Measurements from ENCODE around the gene JMJD8. TPM values are rescaled to one million over a fixed set of nuclear protein-coding genes. Genes with fewer than 3 reads are reported as not detected.
"Not testable (repeated sequence)": the region's sequence is repeated elsewhere in the genome, so short reads cannot be mapped to it uniquely, and the experiment has no call there.

The JMJD8 gene
- total RNA-seq, 1 experiment from 2014 or later, result 33.4 TPM

DNA sequence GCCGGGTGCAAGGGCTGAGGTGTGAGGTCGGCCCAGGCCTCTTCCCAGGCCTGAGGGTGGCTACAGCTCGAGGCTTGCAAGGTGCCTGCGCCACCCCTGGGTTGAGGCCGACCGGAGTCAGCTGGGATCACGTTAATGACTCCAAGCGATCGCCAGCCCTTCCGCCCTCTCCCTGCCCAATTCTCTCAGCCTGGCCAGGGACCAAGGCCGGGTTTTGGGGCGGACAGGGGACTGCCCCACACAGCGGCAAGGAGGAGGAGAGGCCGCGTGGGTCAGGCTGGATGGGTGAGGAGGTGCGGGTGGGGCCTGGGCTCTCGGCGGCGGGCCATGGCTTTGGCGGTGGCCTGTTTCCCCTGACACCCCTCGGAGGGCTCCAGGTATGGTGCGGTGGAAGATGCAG, 9.2 kb upstream of the JMJD8 start:
- H3K27ac Mint-ChIP-seq (ENCODE audit: low read depth, unreplicated experiment), result no peak overlapping the region
- CTCF ChIA-PET, result interaction anchor here (1.0 kb wide), 1 partner anchor 21 kb away, joined by 3 read pairs; no protein-coding TSS in a partner anchor
- BruUV-seq (replicated peaks), result no TSS peak
- intact Hi-C loops (cut with micrococcal nuclease), result no loop called here
- TF ChIP-seq, protein P1, sequence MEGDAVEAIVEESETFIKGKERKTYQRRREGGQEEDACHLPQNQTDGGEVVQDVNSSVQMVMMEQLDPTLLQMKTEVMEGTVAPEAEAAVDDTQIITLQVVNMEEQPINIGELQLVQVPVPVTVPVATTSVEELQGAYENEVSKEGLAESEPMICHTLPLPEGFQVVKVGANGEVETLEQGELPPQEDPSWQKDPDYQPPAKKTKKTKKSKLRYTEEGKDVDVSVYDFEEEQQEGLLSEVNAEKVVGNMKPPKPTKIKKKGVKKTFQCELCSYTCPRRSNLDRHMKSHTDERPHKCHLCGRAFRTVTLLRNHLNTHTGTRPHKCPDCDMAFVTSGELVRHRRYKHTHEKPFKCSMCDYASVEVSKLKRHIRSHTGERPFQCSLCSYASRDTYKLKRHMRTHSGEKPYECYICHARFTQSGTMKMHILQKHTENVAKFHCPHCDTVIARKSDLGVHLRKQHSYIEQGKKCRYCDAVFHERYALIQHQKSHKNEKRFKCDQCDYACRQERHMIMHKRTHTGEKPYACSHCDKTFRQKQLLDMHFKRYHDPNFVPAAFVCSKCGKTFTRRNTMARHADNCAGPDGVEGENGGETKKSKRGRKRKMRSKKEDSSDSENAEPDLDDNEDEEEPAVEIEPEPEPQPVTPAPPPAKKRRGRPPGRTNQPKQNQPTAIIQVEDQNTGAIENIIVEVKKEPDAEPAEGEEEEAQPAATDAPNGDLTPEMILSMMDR (IDR thresholded peaks at IDR 0.05; ENCODE audit: unreplicated experiment), result no peak
- H3K36me3 Mint-ChIP-seq (ENCODE audit: insufficient read depth, unreplicated experiment), result peaks cover 90% of the 10 kb centered on the region
- H3K27me3 Mint-ChIP-seq (ENCODE audit: insufficient read depth, unreplicated experiment), result no peaks in the 10 kb centered on the region
- no peak for DNase-seq (ENCODE audit: unreplicated experiment)
- no peaks in the 10 kb centered on the region for H3K9me3 Mint-ChIP-seq (ENCODE audit: unreplicated experiment)
- POLR2A ChIA-PET, result interaction anchor here (1.0 to 1.4 kb wide), 6 partner anchors 9 to 166 kb away, joined by 3 to 9 read pairs (median 6); partner anchors contain the start of genes CAPN15, JMJD8, RHOT2 and STUB1
- no peak overlapping the region for H3K4me3 Mint-ChIP-seq (ENCODE audit: unreplicated experiment)
- H3K4me1 Mint-ChIP-seq (ENCODE audit: insufficient read depth, unreplicated experiment), result peaks cover 10% of the 10 kb centered on the region

DNA sequence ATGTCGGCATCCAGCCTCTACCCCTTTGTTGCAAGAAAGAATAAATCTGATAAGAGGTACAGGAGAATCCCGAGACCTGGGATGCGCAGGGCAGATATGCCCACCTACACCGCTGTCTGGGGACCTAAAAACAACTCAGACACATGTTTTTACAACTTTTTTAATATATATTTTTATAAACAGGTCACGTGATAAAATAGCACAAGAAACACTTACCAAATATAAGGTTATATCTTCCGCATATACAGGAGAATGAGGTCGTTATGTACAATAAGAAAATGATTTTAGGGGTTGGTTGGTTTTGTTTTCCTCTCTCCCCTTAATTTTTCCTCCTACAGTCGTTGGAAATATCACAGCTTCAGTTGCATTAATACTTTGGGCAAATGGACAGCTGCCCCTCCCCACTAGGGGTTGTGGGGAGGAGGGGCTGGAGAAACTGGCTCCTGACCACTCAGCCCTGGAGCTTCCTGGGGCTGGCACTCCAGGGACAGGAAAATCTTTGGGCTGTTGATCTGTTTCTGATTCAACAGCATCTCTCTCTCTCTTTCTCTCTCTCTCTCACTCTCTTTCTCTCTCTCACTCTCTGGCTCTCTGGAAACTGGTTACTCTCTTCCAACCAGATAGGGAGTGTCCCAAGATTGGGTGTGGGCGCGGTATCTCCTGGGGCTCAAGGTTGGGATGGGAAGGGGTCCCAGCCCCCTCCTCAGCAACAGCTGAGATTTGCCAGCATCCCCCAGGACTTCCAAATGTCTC, 8.4 kb upstream of the JMJD8 start:
- peaks cover 83% of the 10 kb centered on the region for H3K36me3 Mint-ChIP-seq (ENCODE audit: insufficient read depth, unreplicated experiment)
- H3K27me3 Mint-ChIP-seq (ENCODE audit: insufficient read depth, unreplicated experiment), result no peaks in the 10 kb centered on the region
- DNase-seq (ENCODE audit: unreplicated experiment), result no peak
- peaks cover 10% of the 10 kb centered on the region for H3K4me1 Mint-ChIP-seq (ENCODE audit: insufficient read depth, unreplicated experiment)
- CTCF ChIA-PET, result interaction anchor here (1.0 kb wide), 1 partner anchor 22 kb away, joined by 3 read pairs; no protein-coding TSS in a partner anchor
- no peak overlapping the region for H3K4me3 Mint-ChIP-seq (ENCODE audit: unreplicated experiment)
- POLR2A ChIA-PET, result interaction anchor here (0.6 to 1.4 kb wide), 9 partner anchors 8 to 728 kb away, joined by 3 to 9 read pairs (median 3); partner anchors contain the start of genes JMJD8, METRN, RHOT2 and STUB1
- BruUV-seq (replicated peaks), result TSS peak; percentile 66
- TF ChIP-seq, protein P1 (IDR thresholded peaks at IDR 0.05; ENCODE audit: unreplicated experiment), result no peak
- H3K27ac Mint-ChIP-seq (ENCODE audit: low read depth, unreplicated experiment), result no peak overlapping the region
- intact Hi-C loops (cut with micrococcal nuclease), result no loop called here
- no peaks in the 10 kb centered on the region for H3K9me3 Mint-ChIP-seq (ENCODE audit: unreplicated experiment)

DNA sequence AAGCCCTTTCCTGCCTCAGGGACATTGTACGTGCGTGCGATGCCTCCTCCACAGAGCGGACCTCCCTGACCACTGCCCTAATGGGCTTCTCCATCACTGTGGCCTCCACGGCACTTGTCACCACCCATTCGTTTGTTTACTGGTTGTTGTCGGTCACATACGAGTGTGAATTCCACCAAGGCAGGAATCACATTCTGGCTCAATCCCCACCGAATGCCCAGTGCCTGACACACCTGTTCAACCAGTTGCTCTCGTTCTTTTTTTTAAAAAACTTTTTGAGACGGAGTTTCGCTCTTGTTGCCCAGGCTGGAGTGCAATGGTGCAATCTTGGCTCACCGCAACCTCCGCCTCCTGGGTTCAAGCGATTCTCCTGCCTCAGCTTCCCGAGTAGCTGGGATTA, 7.1 kb upstream of the JMJD8 start:
- BruUV-seq (replicated peaks); H3K27ac Mint-ChIP-seq (ENCODE audit: low read depth, unreplicated experiment); H3K9me3 Mint-ChIP-seq (ENCODE audit: unreplicated experiment); H3K27me3 Mint-ChIP-seq (ENCODE audit: insufficient read depth, unreplicated experiment); intact Hi-C loops (cut with micrococcal nuclease); DNase-seq (ENCODE audit: unreplicated experiment): not testable (repeated sequence)
- Mint-ChIP-seq H3K4me1 (ENCODE audit: insufficient read depth, unreplicated experiment) (peaks cover 10% of the 10 kb centered on the region), H3K4me3 (ENCODE audit: unreplicated experiment) (peak overlapping the region; percentile 87), H3K36me3 (ENCODE audit: insufficient read depth, unreplicated experiment) (peaks cover 75% of the 10 kb centered on the region)
- ChIA-PET POLR2A (interaction anchor here (1.1 to 4.1 kb wide), 5 partner anchors 10 to 29 kb away, joined by 3 to 32 read pairs (median 17); partner anchors contain the start of genes ANTKMT, METRN, RHBDL1 and STUB1), CTCF (interaction anchor here (0.6 kb wide), 1 partner anchor 306 kb away, joined by 3 read pairs; no protein-coding TSS in a partner anchor)

DNA sequence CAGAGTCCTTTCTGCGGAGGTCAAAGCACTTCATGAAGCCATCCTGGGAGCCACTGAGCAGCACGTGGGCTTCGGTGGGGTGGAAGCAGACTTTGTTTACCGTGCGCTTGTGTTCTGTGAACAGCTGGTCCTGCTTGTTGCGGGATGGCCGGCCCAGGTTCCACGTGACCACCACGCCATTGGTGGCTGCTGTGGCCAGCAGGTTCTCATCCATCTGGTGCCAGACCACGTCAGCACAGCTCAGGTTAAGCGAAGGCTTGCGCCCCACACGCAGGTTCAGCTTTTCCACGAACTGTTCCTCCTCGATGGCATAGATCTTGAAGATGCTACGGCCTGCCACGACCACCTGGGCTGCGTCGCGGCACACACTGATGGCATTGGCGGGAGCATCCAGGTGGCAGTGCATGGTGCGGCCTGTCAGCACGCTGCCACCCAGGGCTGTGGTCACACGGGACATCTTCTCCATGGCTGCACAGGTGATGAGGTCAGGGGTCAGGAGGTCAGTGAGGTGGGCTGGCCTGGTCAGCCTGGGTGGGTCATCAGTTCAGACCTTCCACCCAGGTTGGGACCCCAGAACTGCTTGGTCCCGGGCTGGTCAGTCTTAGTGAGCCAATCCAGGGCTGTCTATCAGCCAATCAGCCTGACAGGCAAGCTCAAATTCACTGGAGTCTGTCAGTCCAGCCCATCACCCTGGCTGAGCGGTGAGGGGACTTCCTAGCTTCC, 5.2 kb upstream of the JMJD8 start:
- Mint-ChIP-seq H3K4me1 (ENCODE audit: insufficient read depth, unreplicated experiment) (peaks cover 10% of the 10 kb centered on the region), H3K4me3 (ENCODE audit: unreplicated experiment) (peak overlapping the region; percentile 87), H3K36me3 (ENCODE audit: insufficient read depth, unreplicated experiment) (peaks cover 66% of the 10 kb centered on the region), H3K27me3 (ENCODE audit: insufficient read depth, unreplicated experiment) (no peaks in the 10 kb centered on the region), H3K27ac (ENCODE audit: low read depth, unreplicated experiment) (peak overlapping the region; percentile 86), H3K9me3 (ENCODE audit: unreplicated experiment) (no peaks in the 10 kb centered on the region)
- CTCF ChIA-PET, result interaction anchor here (0.6 to 1.9 kb wide), 4 partner anchors 22 to 200 kb away, joined by 3 to 7 read pairs (median 5); no protein-coding TSS in a partner anchor
- POLR2A ChIA-PET, result interaction anchor here (0.6 to 4.1 kb wide), 16 partner anchors 8 to 413 kb away, joined by 3 to 32 read pairs (median 4); partner anchors contain the start of genes ANTKMT, CCDC78, FBXL16 and METRN
- no TSS peak for BruUV-seq (replicated peaks)
- no peak for DNase-seq (ENCODE audit: unreplicated experiment)
- TF ChIP-seq, protein P1 (IDR thresholded peaks at IDR 0.05; ENCODE audit: unreplicated experiment), result no peak
- intact Hi-C loops (cut with micrococcal nuclease), result no loop called here

All from MCF 10A (cell line).